ENCODE measurements around the gene TMEM219. TPM values are rescaled to one million over a fixed set of nuclear protein-coding genes. Genes with fewer than 3 reads are reported as not detected.

The TMEM219 gene
- total RNA-seq, 1 experiment from 2014 or later = 48.3 TPM

DNA sequence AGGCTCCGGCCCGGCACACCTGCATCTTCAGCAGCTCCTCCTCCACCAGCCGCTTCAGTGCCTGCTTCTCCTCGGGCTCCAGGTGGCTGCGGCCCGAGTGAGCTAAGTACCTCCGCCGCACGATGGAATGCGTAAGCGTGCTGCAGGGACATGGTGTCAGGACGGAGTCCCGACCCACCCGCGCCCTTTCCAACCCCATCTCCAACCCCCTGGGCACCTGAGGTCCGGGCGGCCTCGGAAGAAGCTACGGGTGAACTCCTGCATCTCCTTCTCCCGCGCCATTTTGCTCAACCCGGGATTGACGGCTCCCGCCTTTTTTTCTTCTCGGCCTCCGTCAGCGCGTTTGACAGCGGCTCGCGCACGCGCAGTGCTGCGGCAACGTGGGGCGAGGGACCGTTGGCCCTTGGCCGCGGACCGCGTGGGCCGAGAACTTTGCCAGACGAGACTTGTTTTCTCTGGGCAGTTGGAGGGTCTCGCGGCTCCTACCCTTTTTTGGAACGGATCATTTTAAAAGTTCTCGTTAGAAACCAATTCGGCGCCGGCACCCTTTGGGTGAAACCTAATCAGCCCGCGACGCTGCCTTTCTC is 33.5 kb downstream of the TMEM219 start, which contains the start of gene HIRIP3:
Gene HIRIP3, minus strand, starts transcription at position 294 of the 587 bp plus-strand sequence. Its CDS starts 12 bp downstream, at position 282.
- ChIA-PET CTCF (no interaction called here), POLR2A (ENCODE audit: low non-redundant PET) (no interaction called here)
- TF ChIP-seq, protein P1, sequence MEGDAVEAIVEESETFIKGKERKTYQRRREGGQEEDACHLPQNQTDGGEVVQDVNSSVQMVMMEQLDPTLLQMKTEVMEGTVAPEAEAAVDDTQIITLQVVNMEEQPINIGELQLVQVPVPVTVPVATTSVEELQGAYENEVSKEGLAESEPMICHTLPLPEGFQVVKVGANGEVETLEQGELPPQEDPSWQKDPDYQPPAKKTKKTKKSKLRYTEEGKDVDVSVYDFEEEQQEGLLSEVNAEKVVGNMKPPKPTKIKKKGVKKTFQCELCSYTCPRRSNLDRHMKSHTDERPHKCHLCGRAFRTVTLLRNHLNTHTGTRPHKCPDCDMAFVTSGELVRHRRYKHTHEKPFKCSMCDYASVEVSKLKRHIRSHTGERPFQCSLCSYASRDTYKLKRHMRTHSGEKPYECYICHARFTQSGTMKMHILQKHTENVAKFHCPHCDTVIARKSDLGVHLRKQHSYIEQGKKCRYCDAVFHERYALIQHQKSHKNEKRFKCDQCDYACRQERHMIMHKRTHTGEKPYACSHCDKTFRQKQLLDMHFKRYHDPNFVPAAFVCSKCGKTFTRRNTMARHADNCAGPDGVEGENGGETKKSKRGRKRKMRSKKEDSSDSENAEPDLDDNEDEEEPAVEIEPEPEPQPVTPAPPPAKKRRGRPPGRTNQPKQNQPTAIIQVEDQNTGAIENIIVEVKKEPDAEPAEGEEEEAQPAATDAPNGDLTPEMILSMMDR (conservative IDR thresholded peaks at IDR 0.05; ENCODE audit: low read depth, low read length) = no peak
- no peak for TF ChIP-seq EZH2 (IDR thresholded peaks at IDR 0.05; ENCODE audit: borderline replicate concordance, low read depth, low read length, poor library complexity, severe bottlenecking)
- Histone ChIP-seq H3K4me1 (ENCODE audit: insufficient read depth, low read length, poor library complexity, severe bottlenecking) (peaks cover 16% of the 10 kb centered on the region), H3K9me3 (ENCODE audit: low read depth, low read length, poor library complexity, severe bottlenecking) (no peaks in the 10 kb centered on the region), H3K36me3 (ENCODE audit: insufficient read depth, low read length, poor library complexity, severe bottlenecking) (peaks cover 35% of the 10 kb centered on the region), H3K27ac (ENCODE audit: low read depth, low read length, poor library complexity, severe bottlenecking) (peak within 1 kb of the TSS; percentile 91), H3K27me3 (replicated peaks; ENCODE audit: insufficient read depth, low read depth, low read length, poor library complexity) (no peaks in the 10 kb centered on the region), H3K4me3 (ENCODE audit: low read depth, low read length, poor library complexity, severe bottlenecking) (peak within 1 kb of the TSS; percentile 66)
- peak; percentile 93 for DNase-seq (ENCODE audit: low spot score)
- no TSS peak for BruUV-seq (replicated peaks)
- intact Hi-C loops (cut with micrococcal nuclease; ENCODE audit: unreplicated experiment) = no loop called here

DNA sequence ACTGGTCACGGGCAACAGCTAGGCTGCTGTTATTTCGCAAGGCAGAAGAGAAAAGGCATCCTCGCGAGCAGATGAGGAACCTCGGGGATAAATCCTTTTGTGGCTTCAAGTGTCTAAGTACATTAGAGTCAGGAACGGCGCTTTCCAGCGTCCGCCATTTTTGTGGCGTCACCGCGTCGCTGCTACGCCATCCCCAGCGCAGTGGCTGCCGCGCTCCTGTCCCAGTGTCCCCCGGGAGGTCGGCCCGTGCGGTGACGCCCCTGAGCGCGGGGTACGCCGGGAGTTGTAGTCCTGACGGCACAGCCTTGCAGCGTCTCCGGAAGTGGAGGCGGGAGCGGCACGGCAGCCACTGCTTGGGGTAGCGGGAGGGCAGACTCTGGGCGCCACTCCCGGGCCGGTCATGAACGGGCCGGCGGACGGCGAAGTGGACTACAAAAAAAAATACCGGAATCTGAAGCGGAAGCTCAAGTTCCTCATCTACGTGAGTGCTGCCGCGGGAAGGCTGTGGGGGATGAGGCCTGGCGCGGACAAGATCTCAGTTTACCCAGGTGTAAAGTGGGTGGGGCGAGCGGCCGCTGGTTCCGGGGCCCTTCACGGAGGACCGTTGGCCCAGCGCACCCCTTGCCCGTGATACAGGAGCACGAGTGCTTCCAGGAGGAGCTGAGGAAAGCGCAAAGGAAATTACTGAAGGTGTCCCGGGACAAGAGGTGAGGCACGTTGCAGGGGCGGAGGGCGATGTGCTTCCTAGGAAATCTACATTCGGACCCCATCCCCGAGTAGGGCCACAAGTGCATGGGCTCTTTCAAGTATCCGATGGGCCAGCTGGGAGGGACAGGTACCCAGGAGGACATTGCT is 34.3 kb downstream of the TMEM219 start, which contains the start of gene INO80E:
Gene INO80E, plus strand, starts transcription at position 331 of the 855 bp plus-strand sequence. Its CDS starts 70 bp downstream, at position 401.
- POLR2A ChIA-PET (ENCODE audit: low non-redundant PET) = no interaction called here
- H3K27ac ChIP-seq (ENCODE audit: low read depth, low read length, poor library complexity, severe bottlenecking) = peak within 1 kb of the TSS; percentile 91
- intact Hi-C loops (cut with micrococcal nuclease; ENCODE audit: unreplicated experiment) = no loop called here
- no peaks in the 10 kb centered on the region for H3K9me3 ChIP-seq (ENCODE audit: low read depth, low read length, poor library complexity, severe bottlenecking)
- TF ChIP-seq EZH2 (IDR thresholded peaks at IDR 0.05; ENCODE audit: borderline replicate concordance, low read depth, low read length, poor library complexity, severe bottlenecking) = no peak
- TF ChIP-seq, protein P1 (conservative IDR thresholded peaks at IDR 0.05; ENCODE audit: low read depth, low read length) = no peak
- peak; percentile 99 for DNase-seq (ENCODE audit: low spot score)
- H3K36me3 ChIP-seq (ENCODE audit: insufficient read depth, low read length, poor library complexity, severe bottlenecking) = peaks cover 29% of the 10 kb centered on the region
- no peaks in the 10 kb centered on the region for H3K27me3 ChIP-seq (replicated peaks; ENCODE audit: insufficient read depth, low read depth, low read length, poor library complexity)
- no TSS peak for BruUV-seq (replicated peaks)
- peak within 1 kb of the TSS; percentile 66 for H3K4me3 ChIP-seq (ENCODE audit: low read depth, low read length, poor library complexity, severe bottlenecking)
- CTCF ChIA-PET = no interaction called here
- peaks cover 16% of the 10 kb centered on the region for H3K4me1 ChIP-seq (ENCODE audit: insufficient read depth, low read length, poor library complexity, severe bottlenecking)

DNA sequence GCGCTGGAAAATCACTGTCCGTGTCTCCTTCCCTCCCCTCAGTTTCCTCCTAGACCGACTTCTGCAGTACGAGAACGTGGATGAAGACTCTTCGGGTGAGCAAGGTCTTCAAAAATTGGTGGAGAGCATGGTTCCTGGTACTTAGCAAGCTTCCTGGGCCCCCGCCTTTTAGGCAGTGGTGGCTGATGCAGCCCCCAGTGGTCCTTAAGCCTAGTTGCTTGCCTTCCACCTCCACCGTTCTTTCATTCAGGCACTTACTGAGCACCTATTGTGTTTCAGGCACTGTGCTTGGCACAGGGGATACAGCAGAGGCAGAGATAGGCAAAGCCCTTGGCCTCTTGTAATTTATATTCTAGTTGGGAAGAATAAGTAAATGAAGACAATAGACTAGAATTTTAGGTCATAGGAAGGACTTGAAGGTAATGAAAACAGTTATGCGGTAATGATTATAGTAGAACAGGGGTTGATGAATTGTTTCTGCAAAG is 34.9 kb downstream of the TMEM219 start:
- ChIA-PET POLR2A (ENCODE audit: low non-redundant PET) (no interaction called here), CTCF (no interaction called here)
- H3K27me3 ChIP-seq (replicated peaks; ENCODE audit: insufficient read depth, low read depth, low read length, poor library complexity) = no peaks in the 10 kb centered on the region
- peak overlapping the region; percentile 66 for H3K4me3 ChIP-seq (ENCODE audit: low read depth, low read length, poor library complexity, severe bottlenecking)
- H3K9me3 ChIP-seq (ENCODE audit: low read depth, low read length, poor library complexity, severe bottlenecking) = no peaks in the 10 kb centered on the region
- peaks cover 16% of the 10 kb centered on the region for H3K4me1 ChIP-seq (ENCODE audit: insufficient read depth, low read length, poor library complexity, severe bottlenecking)
- H3K27ac ChIP-seq (ENCODE audit: low read depth, low read length, poor library complexity, severe bottlenecking) = peak overlapping the region; percentile 91
- H3K36me3 ChIP-seq (ENCODE audit: insufficient read depth, low read length, poor library complexity, severe bottlenecking) = peaks cover 28% of the 10 kb centered on the region
- peak; percentile 36 for DNase-seq (ENCODE audit: low spot score)
- BruUV-seq (replicated peaks) = no TSS peak
- intact Hi-C loops (cut with micrococcal nuclease; ENCODE audit: unreplicated experiment) = no loop called here
- no peak for TF ChIP-seq EZH2 (IDR thresholded peaks at IDR 0.05; ENCODE audit: borderline replicate concordance, low read depth, low read length, poor library complexity, severe bottlenecking)
- TF ChIP-seq, protein P1 (conservative IDR thresholded peaks at IDR 0.05; ENCODE audit: low read depth, low read length) = no peak
